Upper lobe of left lung (tissue), 6 donors: ENCODE data around the gene HHIPL2. TPM values are rescaled to one million over a fixed set of nuclear protein-coding genes. Genes with fewer than 3 reads are reported as not detected.

Experiments
- ATAC-seq, 2 donors: fragments of 200-7000 bp; cut with Tn5 transposase; one replicate each; pipeline ENCODE4 v1.9.1; 2022; ENCODE audit warnings: mild to moderate bottlenecking in 2 of 2, moderate library complexity in 2 of 2; ENCODE audit not compliant: low FRiP score in 2 of 2
- DNase-seq, 2 donors: peaks; one replicate each; pipeline ENCODE4 v3.0.0-alpha.2; 2019 to 2020
- H3K27ac ChIP-seq, 4 donors: fragments of 200-600 bp; sonication (generic); one replicate each; pipeline ENCODE4 v1.5.1; 2016 to 2019
- H3K27me3 ChIP-seq, 4 donors: fragments of 200-600 bp; sonication (generic); one replicate each; pipeline ENCODE4 v1.5.1; 2017 to 2019
- H3K36me3 ChIP-seq, 4 donors: fragments of 200-600 bp; sonication (generic); one replicate each; pipeline ENCODE4 v1.5.1; 2016 to 2019
- H3K4me1 ChIP-seq, 4 donors: fragments of 200-600 bp; sonication (generic); one replicate each; pipeline ENCODE4 v1.5.1; 2018 to 2019
- H3K4me3 ChIP-seq, 4 donors: fragments of 200-600 bp; sonication (generic); one replicate each; pipeline ENCODE4 v1.5.1; 2017 to 2019; ENCODE audit warnings: mild to moderate bottlenecking in 2 of 4, moderate library complexity in 1 of 4
- H3K9me3 ChIP-seq, 4 donors: fragments of 200-600 bp; sonication (generic); one replicate each; pipeline ENCODE4 v1.5.1; 2018 to 2019
- EP300 ChIP-seq, 4 donors: sonication (generic); formaldehyde crosslinking; IDR thresholded peaks; one replicate each; pipeline ENCODE4 v1.5.1; 2017; ENCODE audit warnings: antibody characterized with exemption in 4 of 4, control low read depth in 2 of 4
- POLR2A ChIP-seq, 4 donors: fragments of 450-650 bp; IDR thresholded peaks; one replicate each; pipeline ENCODE4 v1.5.1; 2016 to 2017; ENCODE audit warnings: antibody characterized with exemption in 4 of 4, mild to moderate bottlenecking in 2 of 4
- POLR2AphosphoS5 ChIP-seq, 2 donors: sonication (generic); formaldehyde crosslinking; IDR thresholded peaks; one replicate each; pipeline ENCODE4 v1.5.1; 2017; ENCODE audit warnings: antibody characterized with exemption in 2 of 2
- WGBS, 2 donors: methylation state at CpG; one replicate each; pipeline ENCODE4 v1.1.5; 2017 to 2018; 5-methylcytosine and 5-hydroxymethylcytosine counted together
- total RNA-seq, 6 donors: library from RNA; depleted of rRNA in 4 of 6; stranded (reverse); fragments of >200 nt in 4 of 6; gene quantifications; one replicate each; pipeline versions ENCODE4 v1.1.0 to v1.2.1, GENCODE V29; 2016 to 2021
- TF ChIP-seq, protein P1 (sequence below), 6 experiments: fragments of 450-650 bp in 4 of 6; fragments of 200-600 bp in 2 of 6; sonication (generic) in 2 of 6; IDR thresholded peaks; one replicate each; pipeline ENCODE4 v1.5.1; 2016 to 2019; ENCODE audit warnings: antibody characterized with exemption in 6 of 6
- donor health status: DM: no; HTN: no; CAD: no; lungs with moderate emphysema.
- donor health status: DM: no; HTN: yes; CAD: no; lungs with severe emphysema.

Gene HHIPL2
- total RNA-seq, 6 donors from 2014 or later, result 0.22 to 1.0 (median 0.76) TPM; not detected in 3

DNA sequence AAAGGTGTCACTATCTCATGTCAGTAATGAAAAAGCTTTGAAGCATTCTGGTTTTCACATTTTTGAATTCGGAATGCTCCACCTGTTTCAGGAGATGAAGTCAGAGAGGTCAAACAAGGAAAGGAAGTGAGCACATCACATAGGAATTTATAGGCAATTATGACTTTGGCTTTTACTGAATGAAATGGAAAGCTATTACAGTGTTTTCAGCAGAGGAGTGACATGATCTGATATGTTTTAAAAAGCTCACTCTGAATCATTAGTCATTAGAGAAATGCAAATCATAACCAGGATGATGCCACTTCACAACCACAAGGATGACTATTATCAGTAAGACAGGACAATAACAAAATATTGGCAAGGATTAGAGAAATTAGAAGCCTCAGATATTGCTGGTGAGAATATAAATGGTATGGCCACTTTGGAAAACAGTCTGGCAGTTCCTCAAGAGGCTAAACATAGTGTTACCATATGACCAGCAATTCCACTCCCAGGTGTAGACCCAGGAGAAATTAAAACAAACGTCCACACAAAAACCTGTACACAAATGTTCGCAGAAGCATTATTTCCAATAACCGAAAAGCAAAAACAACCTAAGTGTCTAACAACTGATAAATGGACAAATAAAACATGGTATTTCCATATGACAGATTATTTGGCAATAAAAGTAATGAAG, 34.3 kb upstream of the HHIPL2 start:
- peaks cover 0 to 6% (median 3%) of the 10 kb centered on the region in 4 donors for H3K4me1 ChIP-seq
- H3K27ac ChIP-seq, result no peak overlapping the region
- no peak for ATAC-seq

DNA sequence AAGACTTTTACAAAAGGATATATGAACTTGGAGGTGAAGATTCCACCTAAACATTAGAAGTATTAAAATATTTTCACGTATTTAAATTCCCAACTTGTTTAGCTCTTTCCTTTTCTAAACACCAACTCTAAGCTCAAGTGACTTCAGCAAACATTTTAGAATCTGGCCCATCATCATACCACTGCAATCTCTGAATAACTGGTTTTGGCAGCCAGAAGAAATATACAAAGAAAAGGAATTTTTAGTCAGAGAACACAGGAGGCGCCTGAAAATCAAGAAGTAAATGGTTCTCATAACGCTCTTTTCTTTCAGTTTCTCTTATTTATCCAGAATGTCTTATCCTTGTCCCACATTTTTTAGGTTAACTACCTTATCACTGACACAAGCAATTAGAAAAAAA, 31.4 kb upstream of the HHIPL2 start:
- Histone ChIP-seq H3K4me1 (peaks cover 0 to 6% (median 2%) of the 10 kb centered on the region in 4 donors), H3K27me3 (no peaks in the 10 kb centered on the region), H3K9me3 (no peaks in the 10 kb centered on the region), H3K4me3 (no peak overlapping the region), H3K27ac (no peak overlapping the region), H3K36me3 (peaks cover 0 to 40% (median 3%) of the 10 kb centered on the region in 4 donors)
- no peak for DNase-seq
- no peak for ATAC-seq
- no peak for TF ChIP-seq POLR2A (IDR thresholded peaks at IDR 0.05)
- no peak for TF ChIP-seq EP300 (IDR thresholded peaks at IDR 0.05)
- TF ChIP-seq POLR2AphosphoS5 (IDR thresholded peaks at IDR 0.05), result no peak
- TF ChIP-seq, protein P1, sequence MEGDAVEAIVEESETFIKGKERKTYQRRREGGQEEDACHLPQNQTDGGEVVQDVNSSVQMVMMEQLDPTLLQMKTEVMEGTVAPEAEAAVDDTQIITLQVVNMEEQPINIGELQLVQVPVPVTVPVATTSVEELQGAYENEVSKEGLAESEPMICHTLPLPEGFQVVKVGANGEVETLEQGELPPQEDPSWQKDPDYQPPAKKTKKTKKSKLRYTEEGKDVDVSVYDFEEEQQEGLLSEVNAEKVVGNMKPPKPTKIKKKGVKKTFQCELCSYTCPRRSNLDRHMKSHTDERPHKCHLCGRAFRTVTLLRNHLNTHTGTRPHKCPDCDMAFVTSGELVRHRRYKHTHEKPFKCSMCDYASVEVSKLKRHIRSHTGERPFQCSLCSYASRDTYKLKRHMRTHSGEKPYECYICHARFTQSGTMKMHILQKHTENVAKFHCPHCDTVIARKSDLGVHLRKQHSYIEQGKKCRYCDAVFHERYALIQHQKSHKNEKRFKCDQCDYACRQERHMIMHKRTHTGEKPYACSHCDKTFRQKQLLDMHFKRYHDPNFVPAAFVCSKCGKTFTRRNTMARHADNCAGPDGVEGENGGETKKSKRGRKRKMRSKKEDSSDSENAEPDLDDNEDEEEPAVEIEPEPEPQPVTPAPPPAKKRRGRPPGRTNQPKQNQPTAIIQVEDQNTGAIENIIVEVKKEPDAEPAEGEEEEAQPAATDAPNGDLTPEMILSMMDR (IDR thresholded peaks at IDR 0.05), result no peak
- 82 to 84% methylated on average over 3 of the region's 3 CpGs for WGBS, 2 donors

More for the DNA sequence above, 34.3 kb upstream of the HHIPL2 start:
- no peak overlapping the region for H3K4me3 ChIP-seq
- H3K9me3 ChIP-seq, result no peaks in the 10 kb centered on the region
- H3K36me3 ChIP-seq, result peaks cover 0 to 31% (median 3%) of the 10 kb centered on the region in 4 donors
- DNase-seq, result no peak
- H3K27me3 ChIP-seq, result no peaks in the 10 kb centered on the region
- WGBS, 2 donors, result 84 to 86% methylated on average over 4 of the region's 4 CpGs
- TF ChIP-seq POLR2AphosphoS5 (IDR thresholded peaks at IDR 0.05), result no peak
- no peak for TF ChIP-seq EP300 (IDR thresholded peaks at IDR 0.05)
- no peak for TF ChIP-seq POLR2A (IDR thresholded peaks at IDR 0.05)
- TF ChIP-seq, protein P1 (IDR thresholded peaks at IDR 0.05), result no peak

DNA sequence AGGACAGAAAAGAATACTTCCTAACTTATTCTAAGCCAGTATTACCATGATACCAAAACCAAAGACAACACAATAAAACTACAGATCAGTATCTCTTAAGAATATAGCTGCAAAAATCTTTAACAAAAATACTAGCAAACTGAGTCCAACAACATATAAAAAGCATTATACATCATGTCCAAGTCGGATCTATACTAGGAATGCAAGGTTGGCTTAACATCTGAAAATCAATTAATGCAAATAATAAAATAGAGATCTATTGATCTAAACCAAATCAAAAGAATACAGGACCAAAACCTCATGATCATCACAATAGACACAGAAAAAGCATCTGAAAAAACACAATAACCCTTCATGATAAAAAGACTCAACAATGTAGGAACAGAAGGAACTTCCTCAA, 22.9 kb upstream of the HHIPL2 start:
- TF ChIP-seq POLR2A (IDR thresholded peaks at IDR 0.05), result no peak
- no peaks in the 10 kb centered on the region for H3K4me1 ChIP-seq
- peaks cover 0 to 42% (median 7%) of the 10 kb centered on the region in 4 donors for H3K36me3 ChIP-seq
- WGBS, 2 donors, result 80 to 97% methylated on average over 1 of the region's 1 CpG
- no peak overlapping the region for H3K4me3 ChIP-seq
- DNase-seq (no peak), ATAC-seq (no peak)
- H3K27me3 ChIP-seq, result no peaks in the 10 kb centered on the region
- H3K27ac ChIP-seq, result no peak overlapping the region
- H3K9me3 ChIP-seq, result peaks cover 0 to 5% (median 0%) of the 10 kb centered on the region in 4 donors

DNA sequence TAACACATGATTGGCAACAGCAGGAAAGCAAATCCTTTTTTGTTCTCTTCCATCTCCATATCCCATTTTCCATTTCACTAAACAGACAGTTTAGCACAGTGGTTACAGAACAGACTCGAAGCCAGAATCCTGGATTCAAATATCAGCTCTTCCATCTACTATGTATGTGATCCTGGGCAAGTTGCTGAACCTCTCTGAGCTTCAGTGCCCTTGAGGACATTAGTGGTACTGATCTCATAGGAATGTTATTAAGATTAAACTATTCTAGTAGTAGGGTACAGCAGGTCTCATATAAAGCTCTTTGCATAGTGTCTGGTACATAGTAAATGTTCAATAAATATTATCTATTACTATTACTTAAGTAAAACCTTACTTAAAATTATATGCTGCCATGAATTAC, 13.8 kb upstream of the HHIPL2 start:
- H3K27ac ChIP-seq, result no peak overlapping the region
- no peak for DNase-seq
- peaks cover 0 to 56% (median 13%) of the 10 kb centered on the region in 4 donors for H3K36me3 ChIP-seq
- no peak for ATAC-seq
- no peak overlapping the region for H3K4me3 ChIP-seq
- H3K4me1 ChIP-seq, result no peaks in the 10 kb centered on the region
- no peak for TF ChIP-seq EP300 (IDR thresholded peaks at IDR 0.05)
- TF ChIP-seq, protein P1 (IDR thresholded peaks at IDR 0.05), result no peak
- no peak for TF ChIP-seq POLR2AphosphoS5 (IDR thresholded peaks at IDR 0.05)
- TF ChIP-seq POLR2A (IDR thresholded peaks at IDR 0.05), result no peak
- no peaks in the 10 kb centered on the region for H3K27me3 ChIP-seq
- no peaks in the 10 kb centered on the region for H3K9me3 ChIP-seq
- 89 to 93% methylated on average over 1 of the region's 1 CpG for WGBS, 2 donors

DNA sequence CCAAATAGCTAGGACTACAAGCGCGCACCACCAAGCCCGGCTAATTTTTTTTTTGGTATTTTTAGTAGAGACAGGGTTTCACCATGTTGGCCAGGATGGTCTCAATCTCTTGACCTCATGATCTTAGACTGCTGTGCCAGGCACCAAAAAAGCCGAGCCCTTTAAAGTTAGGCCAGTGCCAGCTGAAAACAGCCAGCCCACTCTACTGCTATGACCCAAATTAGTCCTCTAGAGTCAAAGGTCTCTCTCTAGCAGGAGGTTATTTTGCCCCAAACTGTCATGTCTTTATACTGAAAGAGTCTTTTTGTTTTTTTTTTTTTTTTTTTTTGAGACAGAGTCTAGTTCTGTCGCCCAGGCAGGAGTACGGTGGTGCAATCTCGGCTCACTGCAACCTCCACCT, 9.7 kb upstream of the HHIPL2 start:
- no peak overlapping the region for H3K27ac ChIP-seq
- WGBS, 2 donors, result 85 to 96% methylated on average over 7 of the region's 7 CpGs
- no peak for DNase-seq
- TF ChIP-seq, protein P1 (IDR thresholded peaks at IDR 0.05), result no peak
- TF ChIP-seq EP300 (IDR thresholded peaks at IDR 0.05) (no peak), POLR2AphosphoS5 (IDR thresholded peaks at IDR 0.05) (no peak), POLR2A (IDR thresholded peaks at IDR 0.05) (no peak)
- H3K27me3 ChIP-seq, result no peaks in the 10 kb centered on the region
- H3K4me3 ChIP-seq, result no peak overlapping the region
- H3K4me1 ChIP-seq, result no peaks in the 10 kb centered on the region
- peaks cover 0 to 59% (median 19%) of the 10 kb centered on the region in 4 donors for H3K36me3 ChIP-seq
- no peaks in the 10 kb centered on the region for H3K9me3 ChIP-seq
- ATAC-seq, result no peak
